ENCODE data around the gene RBM33. TPM values are rescaled to one million over a fixed set of nuclear protein-coding genes. Genes with fewer than 3 reads are reported as not detected.

RBM33 gene
- total and polyA plus RNA-seq, 2 donors = 23.5 to 58.5 TPM

GRCh38 chr7:155649588-155649987 lies 5.1 kb downstream of the RBM33 start:
- Histone ChIP-seq H3K36me3 (ENCODE audit: control insufficient read depth in 2 of 2, insufficient read depth in 2 of 2, low read length in 1 of 2) (peaks cover 3 to 27% of the 10 kb centered on the region in 2 donors), H3K27ac (ENCODE audit: low read depth in 1 of 2, low read length in 1 of 2) (no peak overlapping the region), H3K27me3 (ENCODE audit: control insufficient read depth in 2 of 2, insufficient read depth in 1 of 2, low read length in 1 of 2) (no peaks in the 10 kb centered on the region), H3K9me3 (ENCODE audit: control insufficient read depth in 2 of 2, insufficient read depth in 1 of 2, low read length in 1 of 2) (peaks cover 2 to 4% of the 10 kb centered on the region in 2 donors), H3K4me1 (ENCODE audit: control insufficient read depth in 2 of 2, insufficient read depth in 2 of 2, low read length in 2 of 2) (peaks cover 3 to 4% of the 10 kb centered on the region in 2 donors), H3K4me3 (ENCODE audit: low read length in 2 of 2) (no peak overlapping the region)
- 98% methylated on average over 2 of the region's 2 CpGs for WGBS
- no peak for DNase-seq (ENCODE audit: low read depth in 6 of 9, low spot score in 9 of 9)

DNA sequence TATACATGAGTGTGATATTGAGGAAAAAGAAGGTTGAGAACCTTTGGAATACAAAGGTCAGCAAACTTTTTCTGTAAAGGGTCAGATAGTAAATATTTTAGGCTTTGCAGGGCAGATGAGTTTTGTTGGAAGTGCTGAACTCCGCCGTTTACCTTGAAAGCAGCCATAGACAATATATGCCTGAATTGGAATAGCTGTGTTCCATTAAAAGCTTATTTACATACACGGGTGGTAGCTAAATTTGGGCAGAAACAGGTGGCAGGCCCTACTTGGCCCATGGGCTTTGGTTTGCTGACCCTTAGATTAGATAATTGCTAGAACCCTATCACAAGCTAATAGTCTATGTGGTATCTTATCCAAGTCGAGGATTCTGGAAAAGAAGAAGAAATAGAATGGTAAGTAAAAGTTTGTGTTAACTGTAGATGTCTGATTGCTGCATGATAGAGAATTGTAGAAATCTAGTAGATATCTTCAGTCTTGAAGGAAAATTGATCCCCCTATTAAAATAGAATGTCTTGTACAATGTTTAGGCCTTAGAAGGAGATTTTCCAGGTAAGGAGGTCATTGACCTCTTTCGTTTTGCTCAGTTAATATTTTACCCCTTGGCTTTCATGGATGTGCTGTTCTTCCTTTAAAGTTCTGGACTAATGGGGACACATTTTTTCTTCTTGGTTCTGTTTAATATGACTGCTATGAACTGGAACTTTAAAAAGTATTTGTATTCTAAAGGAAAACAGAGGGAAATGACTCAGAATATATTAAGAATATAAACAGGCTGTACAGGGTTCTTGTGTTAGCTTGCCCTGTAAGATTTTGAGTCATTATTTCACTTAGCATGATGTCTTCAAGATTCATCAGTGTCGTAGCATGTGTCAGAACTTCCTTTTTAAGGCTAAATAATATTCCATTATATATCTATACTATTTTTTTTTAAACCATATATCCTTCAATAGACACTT lies 8.0 kb downstream of the RBM33 start:
- Histone ChIP-seq H3K4me3 (ENCODE audit: low read length in 2 of 2) (no peak overlapping the region), H3K27me3 (ENCODE audit: control insufficient read depth in 2 of 2, insufficient read depth in 1 of 2, low read length in 1 of 2) (no peaks in the 10 kb centered on the region), H3K9me3 (ENCODE audit: control insufficient read depth in 2 of 2, insufficient read depth in 1 of 2, low read length in 1 of 2) (peaks cover 2% of the 10 kb centered on the region in 2 donors), H3K4me1 (ENCODE audit: control insufficient read depth in 2 of 2, insufficient read depth in 2 of 2, low read length in 2 of 2) (peaks cover 0 to 3% of the 10 kb centered on the region in 2 donors), H3K36me3 (ENCODE audit: control insufficient read depth in 2 of 2, insufficient read depth in 2 of 2, low read length in 1 of 2) (peaks cover 3 to 22% of the 10 kb centered on the region in 2 donors), H3K27ac (ENCODE audit: low read depth in 1 of 2, low read length in 1 of 2) (no peak overlapping the region)
- DNase-seq (ENCODE audit: low read depth in 6 of 9, low spot score in 9 of 9) = no peak
- 97% methylated on average over 6 of the region's 6 CpGs for WGBS

DNA sequence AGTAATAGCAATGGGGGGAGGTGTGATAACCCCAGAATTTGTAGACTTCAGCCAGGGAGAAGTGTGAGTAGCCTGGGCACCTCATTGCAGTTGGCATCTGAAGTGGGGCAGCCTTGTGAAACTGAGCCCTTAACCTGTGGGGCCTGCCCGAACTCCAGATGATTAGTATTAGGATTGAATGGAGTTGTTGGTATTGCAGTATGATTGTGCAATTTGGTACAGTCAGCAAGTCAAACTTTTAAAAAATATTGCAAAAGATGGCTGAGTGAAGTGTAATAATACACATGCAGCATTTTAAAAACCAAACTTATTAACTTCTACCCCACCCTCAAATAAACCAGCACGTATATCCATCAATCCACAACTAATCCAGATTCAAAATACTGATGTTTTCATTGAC lies 9.3 kb downstream of the RBM33 start:
- Histone ChIP-seq H3K9me3 (ENCODE audit: control insufficient read depth in 2 of 2, insufficient read depth in 1 of 2, low read length in 1 of 2) (no peaks in the 10 kb centered on the region), H3K4me3 (ENCODE audit: low read length in 2 of 2) (no peak overlapping the region), H3K36me3 (ENCODE audit: control insufficient read depth in 2 of 2, insufficient read depth in 2 of 2, low read length in 1 of 2) (peaks cover 0 to 10% of the 10 kb centered on the region in 2 donors), H3K4me1 (ENCODE audit: control insufficient read depth in 2 of 2, insufficient read depth in 2 of 2, low read length in 2 of 2) (peaks cover 0 to 3% of the 10 kb centered on the region in 2 donors), H3K27me3 (ENCODE audit: control insufficient read depth in 2 of 2, insufficient read depth in 1 of 2, low read length in 1 of 2) (no peaks in the 10 kb centered on the region), H3K27ac (ENCODE audit: low read depth in 1 of 2, low read length in 1 of 2) (no peak overlapping the region)
- whole genome bisulfite sequencing = 96% methylated on average over 2 of the region's 2 CpGs
- DNase-seq (ENCODE audit: low read depth in 6 of 9, low spot score in 9 of 9) = no peak

- 69% methylated on average over 7 of the region's 7 CpGs for WGBS
- H3K4me1 ChIP-seq (ENCODE audit: control insufficient read depth in 2 of 2, insufficient read depth in 2 of 2, low read length in 2 of 2) = peaks cover 0 to 3% of the 10 kb centered on the region in 2 donors
Measured at GRCh38 chr7:155656891-155657290, 12.4 kb downstream of the RBM33 start.

GRCh38 chr7:155660059-155660757 lies 15.7 kb downstream of the RBM33 start:
- H3K9me3 ChIP-seq (ENCODE audit: control insufficient read depth in 2 of 2, insufficient read depth in 1 of 2, low read length in 1 of 2) = no peaks in the 10 kb centered on the region
- H3K27ac ChIP-seq (ENCODE audit: low read depth in 1 of 2, low read length in 1 of 2) = no peak overlapping the region
- no peak for DNase-seq (ENCODE audit: low read depth in 6 of 9, low spot score in 9 of 9)
- no peaks in the 10 kb centered on the region for H3K27me3 ChIP-seq (ENCODE audit: control insufficient read depth in 2 of 2, insufficient read depth in 1 of 2, low read length in 1 of 2)
- peaks cover 3 to 6% of the 10 kb centered on the region in 2 donors for H3K36me3 ChIP-seq (ENCODE audit: control insufficient read depth in 2 of 2, insufficient read depth in 2 of 2, low read length in 1 of 2)
- 95% methylated on average over 5 of the region's 5 CpGs for WGBS
- H3K4me1 ChIP-seq (ENCODE audit: control insufficient read depth in 2 of 2, insufficient read depth in 2 of 2, low read length in 2 of 2) = peaks cover 0 to 6% of the 10 kb centered on the region in 2 donors
- H3K4me3 ChIP-seq (ENCODE audit: low read length in 2 of 2) = no peak overlapping the region

More at GRCh38 chr7:155656891-155657290, 12.4 kb downstream of the RBM33 start:
- DNase-seq (ENCODE audit: low read depth in 6 of 9, low spot score in 9 of 9) = no peak
- Histone ChIP-seq H3K27ac (ENCODE audit: low read depth in 1 of 2, low read length in 1 of 2) (no peak overlapping the region), H3K4me3 (ENCODE audit: low read length in 2 of 2) (no peak overlapping the region), H3K9me3 (ENCODE audit: control insufficient read depth in 2 of 2, insufficient read depth in 1 of 2, low read length in 1 of 2) (no peaks in the 10 kb centered on the region), H3K27me3 (ENCODE audit: control insufficient read depth in 2 of 2, insufficient read depth in 1 of 2, low read length in 1 of 2) (no peaks in the 10 kb centered on the region), H3K36me3 (ENCODE audit: control insufficient read depth in 2 of 2, insufficient read depth in 2 of 2, low read length in 1 of 2) (no peaks in the 10 kb centered on the region)

- Histone ChIP-seq H3K27ac (ENCODE audit: low read depth in 1 of 2, low read length in 1 of 2) (no peak overlapping the region), H3K36me3 (ENCODE audit: control insufficient read depth in 2 of 2, insufficient read depth in 2 of 2, low read length in 1 of 2) (peaks cover 7 to 8% of the 10 kb centered on the region in 2 donors), H3K4me1 (ENCODE audit: control insufficient read depth in 2 of 2, insufficient read depth in 2 of 2, low read length in 2 of 2) (peaks cover 0 to 6% of the 10 kb centered on the region in 2 donors), H3K9me3 (ENCODE audit: control insufficient read depth in 2 of 2, insufficient read depth in 1 of 2, low read length in 1 of 2) (no peaks in the 10 kb centered on the region), H3K27me3 (ENCODE audit: control insufficient read depth in 2 of 2, insufficient read depth in 1 of 2, low read length in 1 of 2) (no peaks in the 10 kb centered on the region), H3K4me3 (ENCODE audit: low read length in 2 of 2) (no peak overlapping the region)
- DNase-seq (ENCODE audit: low read depth in 6 of 9, low spot score in 9 of 9) = no peak
- WGBS = 95% methylated on average over 1 of the region's 1 CpG
Measured at GRCh38 chr7:155660758-155661093, 16.3 kb downstream of the RBM33 start.

DNA sequence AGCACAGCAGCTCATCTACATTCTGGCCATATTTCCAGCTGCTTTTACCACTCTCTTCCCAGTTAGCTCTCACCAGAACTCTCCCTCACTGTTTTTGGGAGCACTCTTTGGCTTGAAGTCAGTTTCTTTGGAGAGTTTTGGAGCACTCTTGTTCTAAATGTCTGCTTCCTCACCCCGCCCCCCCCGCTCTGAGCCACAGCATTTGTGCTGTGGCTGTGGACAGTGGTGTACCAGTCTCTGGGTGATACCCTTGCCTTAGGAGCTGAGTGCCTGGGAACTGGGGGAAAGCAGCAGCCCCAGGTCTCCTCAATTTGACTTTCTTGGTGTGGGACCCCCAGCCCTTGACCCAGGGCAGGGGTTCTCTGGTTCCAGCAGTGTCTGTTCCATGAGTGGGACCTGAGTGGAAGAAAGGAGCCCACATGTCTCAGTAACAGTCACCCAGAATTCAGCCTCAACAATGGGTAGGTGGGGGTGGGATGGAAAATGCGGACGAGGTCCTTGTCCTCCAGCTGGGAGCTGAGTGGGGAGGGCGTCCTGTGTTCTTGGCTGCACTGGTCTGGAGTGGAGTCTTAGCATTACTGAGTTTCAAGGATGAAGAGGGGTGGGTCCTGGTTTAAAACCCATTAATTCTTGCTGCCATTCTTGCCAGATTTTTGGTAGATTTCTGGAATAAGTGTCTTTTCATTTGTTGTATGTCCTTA lies 18.0 kb downstream of the RBM33 start:
- H3K4me1 ChIP-seq (ENCODE audit: control insufficient read depth in 2 of 2, insufficient read depth in 2 of 2, low read length in 2 of 2) = peaks cover 0 to 3% of the 10 kb centered on the region in 2 donors

GRCh38 chr7:155663937-155664336 lies 19.5 kb downstream of the RBM33 start:
- no peaks in the 10 kb centered on the region for H3K9me3 ChIP-seq (ENCODE audit: control insufficient read depth in 2 of 2, insufficient read depth in 1 of 2, low read length in 1 of 2)
- H3K27me3 ChIP-seq (ENCODE audit: control insufficient read depth in 2 of 2, insufficient read depth in 1 of 2, low read length in 1 of 2) = no peaks in the 10 kb centered on the region
- DNase-seq (ENCODE audit: low read depth in 6 of 9, low spot score in 9 of 9) = no peak
- no peak overlapping the region for H3K27ac ChIP-seq (ENCODE audit: low read depth in 1 of 2, low read length in 1 of 2)
- peaks cover 0 to 3% of the 10 kb centered on the region in 2 donors for H3K4me1 ChIP-seq (ENCODE audit: control insufficient read depth in 2 of 2, insufficient read depth in 2 of 2, low read length in 2 of 2)
- WGBS = 74% methylated on average over 4 of the region's 4 CpGs
- peaks cover 14 to 28% of the 10 kb centered on the region in 2 donors for H3K36me3 ChIP-seq (ENCODE audit: control insufficient read depth in 2 of 2, insufficient read depth in 2 of 2, low read length in 1 of 2)
- H3K4me3 ChIP-seq (ENCODE audit: low read length in 2 of 2) = no peak overlapping the region

More for the DNA sequence above, 18.0 kb downstream of the RBM33 start:
- H3K4me3 ChIP-seq (ENCODE audit: low read length in 2 of 2) = no peak overlapping the region
- no peak for DNase-seq (ENCODE audit: low read depth in 6 of 9, low spot score in 9 of 9)
- peaks cover 12 to 19% of the 10 kb centered on the region in 2 donors for H3K36me3 ChIP-seq (ENCODE audit: control insufficient read depth in 2 of 2, insufficient read depth in 2 of 2, low read length in 1 of 2)
- no peaks in the 10 kb centered on the region for H3K27me3 ChIP-seq (ENCODE audit: control insufficient read depth in 2 of 2, insufficient read depth in 1 of 2, low read length in 1 of 2)
- WGBS = 97% methylated on average over 5 of the region's 5 CpGs
- H3K9me3 ChIP-seq (ENCODE audit: control insufficient read depth in 2 of 2, insufficient read depth in 1 of 2, low read length in 1 of 2) = no peaks in the 10 kb centered on the region
- no peak overlapping the region for H3K27ac ChIP-seq (ENCODE audit: low read depth in 1 of 2, low read length in 1 of 2)
